NCI-H1048 (cell line): Measurements from ENCODE around the gene UBE2I.
"Not testable (repeated sequence)": the region's sequence is repeated elsewhere in the genome, so short reads cannot be mapped to it uniquely, and the experiment has no call there.

Experiments
- DNase-seq: peaks from one replicate; lab custom pipeline; 2025; lab: John Stamatoyannopoulos, UW

Gene UBE2I

GRCh38 chr16:1314399-1315068 lies 5.1 kb downstream of the UBE2I start:
- no peak for DNase-seq

- DNase-seq: no peak
These were observed 5.9 kb downstream of the UBE2I start for GRCh38 chr16:1315081-1316032.

- no peak for DNase-seq
These were observed 6.6 kb downstream of the UBE2I start for GRCh38 chr16:1316033-1316405.

GRCh38 chr16:1317479-1318267 lies 8.2 kb downstream of the UBE2I start:
- no peak for DNase-seq

GRCh38 chr16:1318268-1318545 lies 8.8 kb downstream of the UBE2I start:
- DNase-seq: no peak

GRCh38 chr16:1319041-1319440 lies 9.6 kb downstream of the UBE2I start:
- DNase-seq: no peak

- no peak for DNase-seq
These were observed 10.7 kb downstream of the UBE2I start for GRCh38 chr16:1320097-1320496.

- no peak for DNase-seq
These were observed 11.3 kb downstream of the UBE2I start for GRCh38 chr16:1320658-1321240.

GRCh38 chr16:1322407-1322806 lies 13.0 kb downstream of the UBE2I start:
- DNase-seq: no peak

GRCh38 chr16:1323296-1324239 lies 14.1 kb downstream of the UBE2I start:
- no peak for DNase-seq

GRCh38 chr16:1324286-1324826 lies 14.9 kb downstream of the UBE2I start:
- DNase-seq: no peak

- DNase-seq: no peak
These were observed 15.8 kb downstream of the UBE2I start for GRCh38 chr16:1325261-1325660.

- no peak for DNase-seq
These were observed 16.4 kb downstream of the UBE2I start for GRCh38 chr16:1325673-1326371.

GRCh38 chr16:1326391-1326790 lies 17.0 kb downstream of the UBE2I start:
- DNase-seq: no peak

GRCh38 chr16:1326946-1327618 lies 17.6 kb downstream of the UBE2I start:
- no peak for DNase-seq

- no peak for DNase-seq
These were observed 18.1 kb downstream of the UBE2I start for GRCh38 chr16:1327619-1327947.

GRCh38 chr16:1328136-1328535 lies 18.7 kb downstream of the UBE2I start:
- not testable (repeated sequence) for DNase-seq

GRCh38 chr16:1328961-1329360 lies 19.5 kb downstream of the UBE2I start:
- DNase-seq: not testable (repeated sequence)

GRCh38 chr16:1330260-1330914 lies 21.0 kb downstream of the UBE2I start:
- no peak for DNase-seq
